HG03442 (cell line): Measurements from ENCODE around the gene TTC36.
"Not testable (repeated sequence)": the region's sequence is repeated elsewhere in the genome, so short reads cannot be mapped to it uniquely, and the experiment has no call there.

Experiments
- ATAC-seq: cut with Tn5 transposase; IDR thresholded peaks from one replicate; pipeline ENCODE4 v1.9.1; 2021; ENCODE audit warnings: mild to moderate bottlenecking, moderate library complexity; ENCODE audit not compliant: unreplicated experiment

Gene TTC36

GRCh38 chr11:118574636-118575035 lies 47.4 kb downstream of the TTC36 start:
- no peak for ATAC-seq

GRCh38 chr11:118577995-118578394 lies 50.7 kb downstream of the TTC36 start:
- ATAC-seq: not testable (repeated sequence)
